Measurements from ENCODE around the gene ATP1A3.
A peak's percentile ranks its signal among the peaks of the same experiment; 100 is the strongest.
"Not testable (repeated sequence)": the region's sequence is repeated elsewhere in the genome, so short reads cannot be mapped to it uniquely, and the experiment has no call there.

ATP1A3 gene

GRCh38 chr19:41940731-41941409 lies 53.2 kb downstream of the ATP1A3 start:
- no peaks in the 10 kb centered on the region for H3K36me3 Mint-ChIP-seq (ENCODE audit: low read depth)
- H3K27me3 Mint-ChIP-seq (ENCODE audit: low read depth) = peaks cover 50% of the 10 kb centered on the region
- peaks cover 3% of the 10 kb centered on the region for H3K9me3 Mint-ChIP-seq
- H3K4me1 Mint-ChIP-seq = peaks cover 10% of the 10 kb centered on the region
- TF ChIP-seq CTCF (IDR thresholded peaks at IDR 0.05; ENCODE audit: unreplicated experiment in 3 of 3) = no peak
- H3K4me3 Mint-ChIP-seq = peak overlapping the region; percentile 88 to 90 (median 89)
- H3K27ac Mint-ChIP-seq = peak overlapping the region; percentile 52 to 66 (median 66)

GRCh38 chr19:41939861-41940730 lies 53.9 kb downstream of the ATP1A3 start:
- no peak for TF ChIP-seq CTCF (IDR thresholded peaks at IDR 0.05; ENCODE audit: unreplicated experiment in 3 of 3)
- peak overlapping the region; percentile 52 to 66 (median 66) for H3K27ac Mint-ChIP-seq
- H3K36me3 Mint-ChIP-seq (ENCODE audit: low read depth) = no peaks in the 10 kb centered on the region
- peak overlapping the region; percentile 88 to 90 (median 89) for H3K4me3 Mint-ChIP-seq
- peaks cover 15% of the 10 kb centered on the region for H3K4me1 Mint-ChIP-seq
- H3K27me3 Mint-ChIP-seq (ENCODE audit: low read depth) = peaks cover 53% of the 10 kb centered on the region
- peaks cover 3% of the 10 kb centered on the region for H3K9me3 Mint-ChIP-seq

GRCh38 chr19:41939209-41939608 lies 54.8 kb downstream of the ATP1A3 start:
- not testable (repeated sequence) for H3K9me3 Mint-ChIP-seq; H3K27ac Mint-ChIP-seq; H3K36me3 Mint-ChIP-seq (ENCODE audit: low read depth)
- Mint-ChIP-seq H3K4me1 (peaks cover 15% of the 10 kb centered on the region), H3K4me3 (peak overlapping the region in 1 of 3 experiments; percentile 74), H3K27me3 (ENCODE audit: low read depth) (peaks cover 62% of the 10 kb centered on the region)

GRCh38 chr19:41937525-41938468 lies 56.2 kb downstream of the ATP1A3 start:
- no peak for TF ChIP-seq CTCF (IDR thresholded peaks at IDR 0.05; ENCODE audit: unreplicated experiment in 3 of 3)
- Mint-ChIP-seq H3K4me3 (peak overlapping the region; percentile 60 to 61 (median 60)), H3K36me3 (ENCODE audit: low read depth) (no peaks in the 10 kb centered on the region), H3K9me3 (peaks cover 2% of the 10 kb centered on the region), H3K27me3 (ENCODE audit: low read depth) (peaks cover 72% of the 10 kb centered on the region), H3K27ac (peak overlapping the region in 2 of 3 experiments; percentile 4 to 33), H3K4me1 (peaks cover 20% of the 10 kb centered on the region)

GRCh38 chr19:41936961-41937360 lies 57.1 kb downstream of the ATP1A3 start:
- Mint-ChIP-seq H3K36me3 (ENCODE audit: low read depth) (no peaks in the 10 kb centered on the region), H3K9me3 (no peaks in the 10 kb centered on the region), H3K27me3 (ENCODE audit: low read depth) (peaks cover 76% of the 10 kb centered on the region), H3K4me3 (peak overlapping the region in 2 of 3 experiments; percentile 14 to 50), H3K4me1 (peaks cover 20% of the 10 kb centered on the region), H3K27ac (no peak overlapping the region)
- TF ChIP-seq CTCF (IDR thresholded peaks at IDR 0.05; ENCODE audit: unreplicated experiment in 3 of 3) = no peak
